ENCODE data around the gene ELAVL1.
"Not testable (repeated sequence)": the region's sequence is repeated elsewhere in the genome, so short reads cannot be mapped to it uniquely, and the experiment has no call there.

The ELAVL1 gene

DNA sequence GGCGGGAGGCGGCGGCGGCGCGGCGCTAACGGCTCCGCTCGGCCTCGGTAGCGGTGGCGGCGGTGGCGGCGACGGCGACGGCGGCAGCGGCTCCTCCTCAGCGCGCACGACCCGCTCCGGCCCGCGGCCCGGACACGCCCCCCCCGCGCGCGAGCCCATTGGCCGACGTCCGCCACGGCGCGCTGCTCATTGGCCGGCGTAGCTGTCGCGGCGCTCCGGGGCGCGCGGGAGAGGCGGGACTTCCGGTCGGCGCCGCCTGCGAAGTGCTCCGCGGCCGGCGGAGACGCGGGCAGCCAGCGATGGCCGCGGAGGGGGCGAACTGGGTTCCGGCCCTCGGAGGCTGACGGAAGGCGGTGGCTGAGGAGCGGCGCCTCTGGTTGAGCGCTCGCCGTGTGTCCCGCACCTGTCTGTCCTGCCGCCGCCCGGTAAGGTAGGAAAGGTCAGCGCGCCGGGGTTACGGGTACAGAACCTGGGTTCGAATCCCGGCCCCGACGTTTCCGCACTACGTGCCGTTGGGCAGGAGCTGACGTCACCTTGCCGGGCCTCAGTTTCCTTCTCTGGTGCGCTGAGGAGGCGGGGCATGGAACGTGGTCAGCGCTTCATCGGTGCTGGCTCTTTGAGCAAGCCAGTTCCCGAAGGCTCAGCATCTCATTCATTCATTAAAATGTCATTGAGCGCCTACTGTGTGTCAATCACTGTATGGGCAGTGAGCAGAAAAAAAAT lies at the start of gene ELAVL1:
ELAVL1 (minus strand) TSS at position 108 of the 723 bp plus-strand sequence. CDS start 13,826 bp downstream, outside the sequence.
- no peak for FAIRE-seq

- FAIRE-seq, result no peak
These were observed 48.7 kb upstream of the ELAVL1 start for GRCh38 chr19:8054169-8054568.

DNA sequence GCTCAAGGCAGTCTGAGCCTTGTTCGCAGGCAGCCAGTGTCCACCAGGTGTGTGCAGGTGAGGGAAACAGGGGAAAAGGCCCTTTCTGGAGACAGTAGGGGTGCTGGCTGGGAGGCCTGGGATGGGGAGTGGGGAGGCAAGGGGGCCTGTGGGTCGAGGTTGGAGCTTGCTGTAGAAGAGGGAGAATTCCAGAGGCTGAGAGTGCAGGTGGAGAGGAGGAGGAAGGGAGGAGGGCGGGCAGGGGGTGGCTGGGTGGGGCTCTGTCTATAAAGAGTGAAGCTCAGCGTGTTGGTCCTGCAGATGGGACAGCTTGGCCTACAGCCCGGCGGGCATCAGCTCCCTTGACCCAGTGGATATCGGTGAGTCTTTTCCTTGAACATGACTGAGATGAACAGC lies 47.0 kb upstream of the ELAVL1 start, which contains the start of gene CCL25:
CCL25 (plus strand) TSS at position 297 of the 396 bp plus-strand sequence. CDS start 290 bp downstream, outside the sequence.
- no peak for FAIRE-seq

GRCh38 chr19:8050274-8051096 lies 45.0 kb upstream of the ELAVL1 start:
- FAIRE-seq, result no peak

- no peak for FAIRE-seq
These were observed 41.2 kb upstream of the ELAVL1 start for GRCh38 chr19:8046569-8047165.

GRCh38 chr19:8045872-8046568 lies 40.6 kb upstream of the ELAVL1 start:
- FAIRE-seq, result no peak

GRCh38 chr19:8044018-8044417 lies 38.6 kb upstream of the ELAVL1 start:
- FAIRE-seq, result no peak

DNA sequence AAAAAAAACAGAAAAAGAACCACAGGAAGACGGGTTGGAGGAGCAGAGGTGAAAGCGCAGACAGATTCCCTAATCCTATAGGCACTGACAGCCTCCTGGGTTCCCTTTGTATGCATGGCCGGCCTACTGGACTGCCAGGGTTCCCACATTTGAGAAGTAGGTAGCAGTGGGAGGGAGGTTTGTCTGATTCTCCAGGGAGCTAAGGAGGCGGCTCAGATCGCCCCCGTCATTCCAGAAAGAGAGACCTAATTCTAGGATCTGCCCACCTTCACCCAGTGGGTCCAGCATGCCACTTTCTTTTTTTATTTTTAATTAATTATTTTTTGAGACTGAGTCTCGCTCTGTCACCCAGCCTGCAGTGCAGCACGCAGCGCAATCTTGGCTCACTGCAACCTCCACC lies 37.5 kb upstream of the ELAVL1 start:
- no peak for FAIRE-seq

DNA sequence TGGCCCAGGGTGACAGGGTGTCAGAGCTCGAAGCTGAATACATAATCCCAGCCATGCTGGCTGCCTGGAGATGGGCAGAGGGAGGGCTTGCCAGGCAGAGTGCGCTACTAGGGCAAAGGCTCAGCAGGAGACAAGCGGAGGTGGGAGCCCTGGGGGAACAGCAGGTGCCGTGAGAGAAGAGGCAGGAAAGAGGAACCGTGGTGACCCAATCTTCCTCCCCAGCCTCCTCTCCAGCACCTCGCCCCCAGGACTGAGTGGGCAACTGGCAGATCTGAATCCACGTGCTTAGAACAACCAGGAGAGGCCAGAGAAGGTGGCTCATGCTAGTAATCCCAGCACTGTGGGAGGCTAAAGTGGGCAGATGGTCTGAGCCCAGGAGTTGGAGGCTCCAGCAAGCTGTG lies 36.1 kb upstream of the ELAVL1 start:
- FAIRE-seq, result no peak

DNA sequence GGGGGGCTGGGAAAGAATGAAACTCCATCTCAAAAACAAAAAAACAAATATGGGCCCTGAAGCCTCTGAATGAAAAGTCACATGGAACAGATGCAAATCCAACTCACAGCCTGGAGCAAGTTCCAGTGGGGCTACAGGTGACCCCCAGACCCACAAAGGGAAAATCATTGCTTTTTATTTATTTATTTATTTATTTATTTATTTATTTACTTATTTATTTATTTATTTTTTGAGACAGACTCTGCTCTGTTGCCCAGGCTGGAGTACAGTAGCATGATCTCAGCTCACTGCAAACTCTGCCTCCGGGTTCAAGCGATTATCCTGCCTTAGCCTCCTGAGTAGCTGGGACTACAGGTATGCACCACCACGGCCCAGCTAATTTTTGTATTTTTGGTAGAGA lies 33.8 kb upstream of the ELAVL1 start:
- FAIRE-seq, result no peak

DNA sequence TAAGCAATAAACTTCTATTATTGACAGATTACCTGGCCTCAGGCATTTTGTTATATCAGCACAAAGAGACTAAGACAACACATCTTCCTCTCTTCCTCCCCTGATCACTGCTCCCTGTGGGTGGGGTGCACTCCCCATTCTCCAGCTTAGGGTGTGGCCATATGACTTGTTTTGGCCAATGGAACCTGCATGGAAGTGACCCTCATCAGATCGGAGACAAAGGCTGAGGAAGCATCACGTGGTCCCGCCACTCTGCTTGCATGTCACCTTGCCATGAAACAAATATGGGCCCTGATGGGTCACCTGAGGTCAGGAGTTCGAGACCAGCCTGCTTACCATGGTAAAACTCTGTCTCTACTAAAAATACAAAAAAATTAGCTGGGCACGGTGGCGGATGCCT lies 33.4 kb upstream of the ELAVL1 start:
- FAIRE-seq, result no peak

DNA sequence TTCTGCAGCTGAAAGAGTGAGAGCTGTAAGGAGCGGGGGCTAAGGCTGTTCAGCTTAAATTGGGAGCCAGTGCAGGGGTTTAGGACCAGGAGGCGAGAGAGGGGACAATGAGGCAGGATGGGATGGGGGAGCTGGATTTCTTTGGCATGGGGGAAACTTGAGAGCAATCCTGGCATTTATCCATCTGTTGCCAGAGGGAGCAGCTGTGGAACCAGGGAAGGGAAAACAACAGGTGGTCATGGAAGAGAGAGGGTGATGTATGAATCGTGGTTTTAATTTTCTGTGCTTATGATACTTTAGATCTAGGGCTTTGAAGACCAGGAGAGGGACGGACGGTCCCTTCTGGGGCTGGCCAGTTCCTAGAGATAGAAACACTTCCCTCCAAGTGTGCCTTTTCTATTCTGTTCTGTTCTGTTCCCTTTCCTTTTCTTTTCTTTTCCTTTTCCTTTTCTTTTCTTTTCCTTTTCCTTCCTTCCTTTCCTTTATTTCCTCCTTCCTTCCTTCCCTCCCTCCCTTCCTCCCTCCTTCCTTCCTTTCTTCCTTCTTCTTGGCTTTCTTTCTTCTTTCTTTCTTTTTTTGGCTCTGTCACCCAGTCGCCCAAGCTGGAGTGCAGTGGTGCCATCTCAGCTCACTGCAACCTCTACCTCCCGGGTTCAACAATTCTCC lies 31.1 kb upstream of the ELAVL1 start:
- no peak for FAIRE-seq

- FAIRE-seq, result no peak
These were observed 28.7 kb upstream of the ELAVL1 start for GRCh38 chr19:8034178-8034525.

- not testable (repeated sequence) for FAIRE-seq
These were observed 28.1 kb upstream of the ELAVL1 start for GRCh38 chr19:8033287-8034177.

- no peak for FAIRE-seq
These were observed 25.5 kb upstream of the ELAVL1 start for GRCh38 chr19:8030960-8031359.

- FAIRE-seq, result no peak
These were observed 23.6 kb upstream of the ELAVL1 start for GRCh38 chr19:8028951-8029491.

GRCh38 chr19:8025316-8025715 lies 19.9 kb upstream of the ELAVL1 start:
- FAIRE-seq, result no peak

GRCh38 chr19:8024256-8024655 lies 18.8 kb upstream of the ELAVL1 start:
- not testable (repeated sequence) for FAIRE-seq

DNA sequence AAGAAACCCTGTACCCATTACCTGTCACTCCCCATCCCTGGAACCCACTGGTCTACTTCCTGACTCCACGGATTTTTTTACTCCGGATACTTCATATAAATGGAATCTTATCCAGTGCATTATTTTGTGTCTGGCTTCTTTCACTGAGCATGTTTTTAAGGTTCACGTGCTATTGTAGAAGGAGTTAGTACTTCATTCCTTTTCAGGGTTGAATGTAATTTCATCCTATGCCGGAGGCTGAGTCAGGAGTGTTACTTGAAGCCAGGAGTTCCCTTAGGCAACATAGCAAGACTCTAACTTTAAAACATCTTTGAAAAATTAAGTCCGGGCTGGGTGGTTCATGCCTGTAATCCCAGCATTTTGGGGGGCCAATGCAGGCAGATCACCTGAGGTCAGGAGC lies 17.9 kb upstream of the ELAVL1 start:
- FAIRE-seq, result no peak

GRCh38 chr19:8022275-8022674 lies 16.8 kb upstream of the ELAVL1 start:
- no peak for FAIRE-seq

- FAIRE-seq, result no peak
These were observed 15.9 kb upstream of the ELAVL1 start for GRCh38 chr19:8021374-8021773.

Measured in A204.1 (cell line).